HG02943 (cell line): ENCODE data around the gene FAM162A.
"Not testable (repeated sequence)": the region's sequence is repeated elsewhere in the genome, so short reads cannot be mapped to it uniquely, and the experiment has no call there.

ENCODE experiments used
- ATAC-seq: cut with Tn5 transposase; IDR thresholded peaks from one replicate; pipeline ENCODE4 v1.9.1; 2021; ENCODE audit warnings: mild to moderate bottlenecking, low read depth, moderate library complexity; ENCODE audit not compliant: unreplicated experiment

FAM162A gene

DNA sequence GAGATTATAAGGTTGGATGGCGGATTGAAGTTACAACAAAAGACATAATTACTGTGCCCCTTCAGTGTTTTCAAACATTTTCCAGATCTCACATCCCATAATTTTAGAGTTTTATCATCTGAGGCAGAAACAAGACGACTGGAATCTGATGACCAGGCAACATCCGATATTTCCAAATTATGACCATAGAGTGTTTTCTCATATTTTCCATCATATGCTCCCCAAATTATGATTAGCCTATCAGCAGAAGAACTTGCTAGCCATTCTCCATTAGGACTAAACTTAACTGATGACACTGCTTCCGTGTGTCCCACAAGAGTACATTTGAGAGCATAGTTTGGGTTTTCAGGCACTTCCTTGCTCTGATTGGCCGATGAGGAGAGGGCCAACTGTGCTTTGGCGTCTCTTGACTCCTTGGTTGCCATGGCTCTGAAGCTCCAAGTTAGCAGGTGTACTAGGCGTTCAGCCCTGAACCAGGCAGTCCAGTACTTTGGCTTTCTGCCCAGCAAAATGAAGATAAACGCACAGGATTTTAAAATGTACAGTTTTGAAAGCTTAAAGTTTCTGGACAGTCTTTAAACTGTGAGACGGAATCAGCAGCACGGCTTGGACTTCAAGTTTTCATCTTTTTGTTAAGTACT, 31.2 kb downstream of the FAM162A start:
- peak; percentile 44 for ATAC-seq

DNA sequence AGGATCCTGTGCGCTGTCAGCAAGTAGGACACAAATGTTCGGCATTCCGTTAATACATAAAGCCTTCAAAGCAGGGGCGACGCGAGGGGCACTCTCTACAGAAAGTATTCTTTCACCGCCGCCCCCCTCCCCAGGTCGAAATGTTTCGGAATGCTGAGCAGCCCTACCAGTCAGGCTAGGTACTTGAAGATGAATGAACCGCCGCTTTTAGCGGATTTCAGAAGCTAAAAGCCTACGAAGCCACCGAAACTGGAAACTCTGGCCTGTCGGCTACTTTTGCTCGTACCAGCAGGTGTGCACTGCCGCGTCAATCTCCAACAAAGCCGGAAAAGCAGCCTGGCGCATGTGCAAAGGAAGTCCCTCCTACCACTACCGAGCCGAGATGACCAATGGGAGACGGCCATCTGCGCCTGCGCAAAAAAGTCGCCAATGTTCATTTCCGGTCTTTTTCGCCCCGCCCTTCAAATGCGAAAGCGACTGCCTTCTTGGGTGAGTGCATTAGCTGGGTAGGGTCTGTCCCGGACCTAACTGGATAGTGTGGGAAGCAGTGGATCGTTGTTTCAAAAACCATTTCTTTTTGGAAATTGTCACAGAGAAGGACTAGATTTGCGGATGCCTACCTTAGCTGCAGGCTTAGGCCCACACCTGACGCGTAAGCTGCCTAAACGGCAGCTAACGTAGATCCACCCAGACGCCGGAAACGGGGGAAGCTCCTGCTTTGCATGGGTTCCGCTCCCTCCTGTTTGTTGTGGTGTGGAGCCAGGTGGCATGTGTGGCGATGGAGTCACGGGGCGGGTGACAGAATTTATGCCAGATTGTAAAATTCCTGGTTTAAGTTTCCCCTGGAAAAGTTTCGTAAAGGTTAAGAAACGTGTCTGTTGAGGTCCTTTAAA, 32.0 kb downstream of the FAM162A start, which contains the start of gene WDR5B:
TSS of gene WDR5B (minus strand) at position 301 of the 893 bp plus-strand sequence. CDS start 534 bp downstream, outside the sequence.
- ATAC-seq: peak; percentile 89

GRCh38 chr3:122416966-122417365, 33.0 kb downstream of the FAM162A start:
- no peak for ATAC-seq

DNA sequence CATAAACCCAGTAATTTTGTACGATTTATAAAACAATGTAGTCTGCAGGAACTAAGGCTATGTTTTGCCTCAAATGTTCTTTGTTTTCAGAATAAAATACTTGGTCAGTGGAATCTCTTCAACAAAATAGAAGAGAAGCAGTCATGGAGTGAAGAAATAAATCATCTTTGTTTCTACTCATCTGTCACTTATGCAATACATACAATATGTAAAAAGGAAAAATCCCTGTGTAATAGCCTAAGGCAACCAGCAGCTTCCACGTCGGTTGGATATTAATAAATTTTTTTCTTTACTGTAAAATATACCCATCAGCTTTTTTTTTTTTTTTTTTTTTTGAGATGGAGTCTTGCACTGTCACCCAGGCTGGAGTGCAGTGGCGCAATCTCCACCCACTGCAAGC, 37.1 kb downstream of the FAM162A start:
- ATAC-seq: no peak

DNA sequence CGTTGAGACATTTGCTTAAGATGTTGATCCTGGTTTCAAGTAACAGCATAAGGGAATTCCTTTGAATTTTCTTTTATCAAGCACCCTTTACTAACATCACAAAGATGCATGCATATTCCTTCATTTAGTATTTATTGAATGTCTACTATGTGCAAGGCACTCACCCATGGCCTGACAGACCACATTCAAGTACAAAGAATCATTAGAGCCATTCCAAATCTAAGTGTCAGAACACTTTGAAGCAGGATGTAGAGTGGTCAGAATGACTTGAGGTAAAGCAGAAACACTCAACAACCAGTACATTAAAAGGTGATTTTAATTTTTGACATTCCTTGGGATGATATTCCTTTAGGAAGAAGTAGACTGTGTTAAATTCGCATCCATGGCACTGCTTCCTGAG, 37.9 kb downstream of the FAM162A start:
- no peak for ATAC-seq

DNA sequence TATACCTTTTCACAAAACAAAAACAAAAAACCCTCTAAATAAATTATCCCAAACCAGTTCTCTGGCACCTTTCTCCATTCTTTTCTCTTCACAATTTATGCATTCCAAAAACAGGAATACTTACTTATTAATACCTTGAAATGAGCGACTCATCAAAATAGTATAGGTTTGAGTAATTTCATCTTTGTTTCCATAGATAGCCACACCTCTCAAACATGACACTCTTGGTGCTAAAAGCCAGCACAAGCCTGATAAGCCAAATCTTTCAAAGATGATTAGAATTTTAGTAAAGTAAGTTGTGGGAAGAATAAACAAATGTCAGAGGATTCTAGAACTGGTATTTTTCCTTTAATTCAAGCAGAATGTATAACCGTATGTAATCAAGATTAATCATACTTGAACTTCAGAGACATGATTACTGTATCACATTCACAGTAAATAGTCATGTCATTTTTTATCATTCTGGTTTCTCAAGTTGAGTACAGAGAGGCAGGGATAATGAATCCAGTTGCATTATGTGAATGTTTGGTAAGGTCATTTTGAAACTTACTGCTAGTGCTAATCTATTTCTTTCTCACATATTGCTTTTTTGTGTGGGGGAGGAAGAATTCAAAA, 44.0 kb downstream of the FAM162A start:
- no peak for ATAC-seq

DNA sequence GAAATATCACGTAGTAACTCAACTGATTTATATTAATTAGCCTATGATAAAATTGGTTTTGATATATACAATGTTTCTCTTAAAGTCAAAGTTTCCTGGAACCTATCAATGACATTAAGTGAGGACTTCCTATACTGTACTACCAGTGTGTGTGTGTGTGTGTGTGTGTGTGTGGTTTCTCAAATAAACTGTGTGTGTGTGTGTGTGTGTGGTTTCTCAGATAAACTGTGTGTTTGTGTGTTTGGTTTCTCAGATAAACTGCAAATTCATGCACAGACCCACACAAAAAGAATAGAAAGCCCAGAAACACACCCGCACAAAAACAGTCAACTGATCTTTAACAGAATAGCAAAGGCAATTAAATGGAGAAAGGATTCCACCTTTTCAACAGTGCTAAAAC, 46.4 kb downstream of the FAM162A start:
- no peak for ATAC-seq

GRCh38 chr3:122435950-122436349, 52.0 kb downstream of the FAM162A start:
- ATAC-seq: no peak

DNA sequence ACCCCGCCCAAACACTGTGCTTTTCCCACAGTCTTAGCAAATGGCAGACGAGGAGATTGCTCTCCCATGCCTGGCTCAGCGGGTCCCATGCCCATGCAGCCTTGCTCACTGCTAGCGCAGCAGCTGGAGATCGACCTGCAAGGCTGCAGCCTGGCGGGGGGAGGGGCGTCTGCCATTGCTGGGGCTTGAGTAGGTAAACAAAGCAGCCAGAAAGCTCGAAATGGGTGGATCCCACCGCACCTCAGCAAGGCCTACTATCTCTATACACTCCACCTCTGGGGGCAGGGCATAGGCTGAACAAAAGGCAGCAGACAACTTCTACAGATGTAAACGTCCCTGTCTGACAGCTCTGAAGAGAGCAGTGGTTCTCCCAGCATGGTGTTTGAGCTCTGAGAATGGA, 59.1 kb downstream of the FAM162A start:
- no peak for ATAC-seq

GRCh38 chr3:122443762-122444490, 59.9 kb downstream of the FAM162A start:
- not testable (repeated sequence) for ATAC-seq

GRCh38 chr3:122444491-122444887, 60.5 kb downstream of the FAM162A start:
- ATAC-seq: not testable (repeated sequence)

DNA sequence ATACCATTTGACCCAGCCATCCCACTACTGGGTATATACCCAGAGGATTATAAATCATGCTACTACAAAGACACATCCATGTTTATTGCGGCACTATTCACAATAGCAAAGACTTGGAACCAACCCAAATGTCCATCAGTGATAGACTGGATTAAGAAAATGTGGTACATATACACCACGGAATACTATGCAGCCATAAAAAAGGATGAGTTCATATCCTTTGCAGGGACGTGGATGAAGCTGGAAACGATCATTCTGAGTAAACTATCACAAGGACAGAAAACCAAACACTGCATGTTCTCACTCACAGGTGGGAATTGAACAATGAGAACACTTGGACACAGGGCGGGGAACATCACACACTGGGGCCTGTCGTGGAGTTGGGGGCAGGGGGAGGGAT, 64.2 kb downstream of the FAM162A start:
- not testable (repeated sequence) for ATAC-seq

GRCh38 chr3:122451371-122451770, 67.4 kb downstream of the FAM162A start:
- no peak for ATAC-seq

DNA sequence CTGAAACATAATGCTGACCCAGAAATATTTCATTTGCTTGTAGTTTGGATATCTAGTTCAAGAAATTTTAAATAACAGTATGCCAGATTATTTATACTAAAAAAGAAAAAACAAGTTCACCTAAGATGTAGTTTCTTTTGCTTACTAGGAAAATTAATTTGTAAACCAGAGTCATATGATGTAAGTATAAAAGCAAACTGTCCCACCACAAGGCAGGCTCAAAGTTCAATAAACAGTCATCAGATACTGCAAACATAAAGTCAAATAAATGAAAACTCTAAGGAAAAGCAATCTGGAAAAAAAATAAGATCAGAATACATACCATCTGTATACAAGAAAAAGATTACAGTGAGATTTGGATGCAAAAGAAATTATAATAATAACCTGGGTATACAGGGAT, 72.1 kb downstream of the FAM162A start:
- no peak for ATAC-seq

DNA sequence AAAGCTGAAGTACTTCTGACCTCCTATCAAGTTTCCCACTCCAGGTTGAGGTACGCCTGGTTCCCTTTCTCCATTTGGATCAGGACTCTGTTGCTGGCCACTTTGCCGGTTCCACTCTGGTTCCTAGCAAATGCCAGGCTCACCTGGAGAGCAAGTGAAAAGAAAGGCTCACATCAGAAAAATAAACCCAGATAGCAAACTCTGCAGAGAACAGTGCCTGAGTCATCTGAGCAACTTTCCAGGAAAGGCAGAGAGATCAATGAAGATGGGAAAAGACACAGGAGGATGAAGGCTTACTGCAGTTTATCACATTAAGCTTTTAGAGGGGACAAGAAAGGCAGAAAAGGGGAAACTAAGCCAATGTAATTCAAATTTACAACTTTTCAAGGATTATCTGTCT, 73.7 kb downstream of the FAM162A start:
- no peak for ATAC-seq

- no peak for ATAC-seq
Observed at GRCh38 chr3:122458992-122459391, 75.0 kb downstream of the FAM162A start.

- no peak for ATAC-seq
Observed at GRCh38 chr3:122461806-122462205, 77.8 kb downstream of the FAM162A start.
